ENCODE measurements around the gene ELL. TPM values are rescaled to one million over a fixed set of nuclear protein-coding genes. Genes with fewer than 3 reads are reported as not detected.

The ELL gene
- total RNA-seq, 1 experiment from 2014 or later: 22.9 TPM

- RAD21 ChIA-PET (ENCODE audit: low non-redundant PET in 1 of 2, low total read pairs in 2 of 2, uncharacterized antibody in 2 of 2, unreplicated experiment in 2 of 2): no interaction called here
- no peaks in the 10 kb centered on the region for H3K9me2 ChIP-seq (ENCODE audit: insufficient read depth)
These were observed 20.5 kb downstream of the ELL start for GRCh38 chr19:18501351-18501750.

DNA sequence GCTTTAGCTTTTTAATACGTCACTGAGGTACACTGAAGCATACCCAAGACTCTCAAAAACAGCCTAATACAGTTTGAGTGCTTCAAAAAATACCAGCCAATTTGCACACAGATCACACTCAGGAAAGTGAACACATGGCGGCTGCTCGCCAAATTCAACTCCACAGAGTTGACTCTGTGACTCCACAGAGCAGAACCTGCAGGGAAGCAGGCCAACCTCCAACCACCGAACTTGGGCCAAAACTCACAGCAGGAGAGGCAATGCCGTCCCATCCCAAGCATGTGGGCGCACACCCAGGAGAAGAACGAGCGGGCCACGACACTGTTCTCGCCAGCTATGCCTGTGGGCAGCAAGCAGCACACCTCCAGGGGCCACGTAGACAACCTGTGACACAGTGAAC is 21.1 kb downstream of the ELL start:
- ATAC-seq (no peak), DNase-seq (ENCODE audit: low read depth, low spot score) (no peak)
- H3K79me2 ChIP-seq (ENCODE audit: insufficient read depth, low read length): peaks cover 97% of the 10 kb centered on the region
- H2AFZ ChIP-seq (ENCODE audit: low read depth, low read length, poor library complexity, severe bottlenecking): no peak overlapping the region
- no peaks in the 10 kb centered on the region for H3K9me2 ChIP-seq (ENCODE audit: insufficient read depth)
- no peaks in the 10 kb centered on the region for H4K20me1 ChIP-seq (ENCODE audit: insufficient read depth)
- TF ChIP-seq YY1 (IDR thresholded peaks at IDR 0.05; ENCODE audit: extremely low read depth, insufficient replicate concordance, low read depth, low read length): no peak
- TF ChIP-seq EZH2phosphoT487 (IDR thresholded peaks at IDR 0.05; ENCODE audit: borderline replicate concordance): no peak
- TF ChIP-seq, protein P1, sequence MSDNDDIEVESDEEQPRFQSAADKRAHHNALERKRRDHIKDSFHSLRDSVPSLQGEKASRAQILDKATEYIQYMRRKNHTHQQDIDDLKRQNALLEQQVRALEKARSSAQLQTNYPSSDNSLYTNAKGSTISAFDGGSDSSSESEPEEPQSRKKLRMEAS (IDR thresholded peaks at IDR 0.05): no peak
- no peak overlapping the region for H3K4me3 ChIP-seq (replicated peaks in 1 of 2; ENCODE audit: low read depth in 1 of 2, low read length in 2 of 2)
- H3K9ac ChIP-seq (ENCODE audit: low read length): no peak overlapping the region
- H3K9me3 ChIP-seq (ENCODE audit: control insufficient read depth in 1 of 2, insufficient read depth in 1 of 2, low read depth in 1 of 2, low read length in 2 of 2): no peaks in the 10 kb centered on the region
- H3K4me1 ChIP-seq (ENCODE audit: control insufficient read depth in 1 of 2, insufficient read depth in 2 of 2, low read length in 2 of 2): peaks cover 19 to 27% of the 10 kb centered on the region in 2 experiments
- RAD21 ChIA-PET (ENCODE audit: low non-redundant PET in 1 of 2, low total read pairs in 2 of 2, uncharacterized antibody in 2 of 2, unreplicated experiment in 2 of 2): interaction anchor here in 1 of 2 experiments (0.5 kb wide), 1 partner anchor 90 kb away, joined by 3 read pairs; no protein-coding TSS in a partner anchor
- CTCF ChIA-PET: no interaction called here
- H3K27me3 ChIP-seq (ENCODE audit: insufficient read depth, low read length): no peaks in the 10 kb centered on the region
- intact Hi-C loops (cut with micrococcal nuclease): no loop called here
- no peak overlapping the region for H3K4me2 ChIP-seq (ENCODE audit: low read length)
- POLR2A ChIA-PET: no interaction called here
- no peak overlapping the region for H3K27ac ChIP-seq (ENCODE audit: low read depth, low read length)
- H3K36me3 ChIP-seq (ENCODE audit: control insufficient read depth in 1 of 2, insufficient read depth in 2 of 2, low read length in 2 of 2): no peaks in the 10 kb centered on the region
- no TSS peak for BruUV-seq (replicated peaks)

More at GRCh38 chr19:18501351-18501750, 20.5 kb downstream of the ELL start:
- Histone ChIP-seq H3K4me2 (ENCODE audit: low read length) (no peak overlapping the region), H4K20me1 (ENCODE audit: insufficient read depth) (no peaks in the 10 kb centered on the region), H3K9me3 (ENCODE audit: control insufficient read depth in 1 of 2, insufficient read depth in 1 of 2, low read depth in 1 of 2, low read length in 2 of 2) (no peaks in the 10 kb centered on the region), H3K9ac (ENCODE audit: low read length) (no peak overlapping the region), H3K27ac (ENCODE audit: low read depth, low read length) (no peak overlapping the region), H3K4me3 (replicated peaks in 1 of 2; ENCODE audit: low read depth in 1 of 2, low read length in 2 of 2) (no peak overlapping the region), H3K27me3 (ENCODE audit: insufficient read depth, low read length) (no peaks in the 10 kb centered on the region), H3K79me2 (ENCODE audit: insufficient read depth, low read length) (peaks cover 97% of the 10 kb centered on the region), H2AFZ (ENCODE audit: low read depth, low read length, poor library complexity, severe bottlenecking) (no peak overlapping the region), H3K36me3 (ENCODE audit: control insufficient read depth in 1 of 2, insufficient read depth in 2 of 2, low read length in 2 of 2) (no peaks in the 10 kb centered on the region), H3K4me1 (ENCODE audit: control insufficient read depth in 1 of 2, insufficient read depth in 2 of 2, low read length in 2 of 2) (peaks cover 16 to 29% of the 10 kb centered on the region in 2 experiments)
- CTCF ChIA-PET: no interaction called here
- DNase-seq (ENCODE audit: low read depth, low spot score) (no peak), ATAC-seq (no peak)
- POLR2A ChIA-PET: no interaction called here
- intact Hi-C loops (cut with micrococcal nuclease): no loop called here
- TF ChIP-seq CEBPB (IDR thresholded peaks at IDR 0.05; ENCODE audit: low read depth): no peak
- BruUV-seq (replicated peaks): no TSS peak
